Neural cell (in vitro differentiated cells): Measurements from ENCODE around the gene PAH. TPM values are rescaled to one million over a fixed set of nuclear protein-coding genes. Genes with fewer than 3 reads are reported as not detected.
"Not testable (repeated sequence)": the region's sequence is repeated elsewhere in the genome, so short reads cannot be mapped to it uniquely, and the experiment has no call there.

Experiments
- H2AFZ ChIP-seq: fragments of 200-600, 300-800 bp; sonication (generic), shearing (Covaris generic); 2 replicates; pipeline ENCODE4 v1.6.0; 2014; ENCODE audit warnings: low read depth, mild to moderate bottlenecking, antibody characterized with exemption, low read length, moderate library complexity
- H3F3A ChIP-seq: fragments of 200-600 bp; shearing (Covaris generic); 2 replicates; pipeline ENCODE4 v1.6.1; 2016; ENCODE audit warnings: mild to moderate bottlenecking, moderate library complexity, mixed read lengths, antibody characterized with exemption, low read length; ENCODE audit not compliant: insufficient read depth, poor library complexity, severe bottlenecking
- H3K27ac ChIP-seq: fragments of 200-600, 300-800 bp; sonication (generic), shearing (Covaris generic); 2 replicates; pipeline ENCODE4 v1.5.1; 2014; ENCODE audit warnings: mild to moderate bottlenecking, low read length, moderate library complexity
- H3K27me3 ChIP-seq: fragments of 300-800, 200-600 bp; sonication (generic), shearing (Covaris generic); 2 replicates; pipeline ENCODE4 v1.6.0; 2014; ENCODE audit warnings: mild to moderate bottlenecking, low read depth, low read length, moderate library complexity; ENCODE audit not compliant: insufficient read depth
- H3K36me3 ChIP-seq: fragments of 300-800, 200-600 bp; sonication (generic), shearing (Covaris generic); 2 replicates; pipeline ENCODE4 v1.5.1; 2014; ENCODE audit warnings: mild to moderate bottlenecking, antibody characterized with exemption, low read length, moderate library complexity; ENCODE audit not compliant: insufficient read depth
- H3K4me2 ChIP-seq: fragments of 300-800, 200-600 bp; sonication (generic), shearing (Covaris generic); 2 replicates; pipeline ENCODE4 v1.6.0; 2014; ENCODE audit warnings: mild to moderate bottlenecking, low read length
- H3K4me3 ChIP-seq: fragments of 300-800, 200-600 bp; sonication (generic), shearing (Covaris generic); 2 replicates; pipeline ENCODE4 v1.5.1; 2014; ENCODE audit warnings: mild to moderate bottlenecking, low read length, moderate library complexity
- H3K79me2 ChIP-seq: fragments of 200-600 bp; shearing (Covaris generic); replicated peaks from 2 replicates; pipeline ENCODE4 v1.6.0; 2014; ENCODE audit warnings: mild to moderate bottlenecking, low read length, moderate library complexity; ENCODE audit not compliant: insufficient read depth
- H3K9ac ChIP-seq: fragments of 300-800, 200-600 bp; sonication (generic), shearing (Covaris generic); 2 replicates; pipeline ENCODE4 v1.6.1; 2016; ENCODE audit warnings: mild to moderate bottlenecking, low read length, mixed read lengths
- H3K9me2 ChIP-seq: fragments of 200-600 bp; shearing (Covaris generic); 2 replicates; pipeline ENCODE4 v1.6.1; 2016; ENCODE audit warnings: mild to moderate bottlenecking, low read length, mixed read lengths; ENCODE audit not compliant: insufficient read depth
- H3K9me3 ChIP-seq: fragments of 200-600, 300-800 bp; sonication (generic), shearing (Covaris generic); 2 replicates; pipeline ENCODE4 v1.6.1; 2016; ENCODE audit warnings: mild to moderate bottlenecking, mixed run types, low read length, moderate library complexity, mixed read lengths
- H4K20me1 ChIP-seq: fragments of 200-600 bp; shearing (Covaris generic); 2 replicates; pipeline ENCODE4 v1.6.1; 2016; ENCODE audit warnings: mild to moderate bottlenecking, mixed run types; ENCODE audit not compliant: insufficient read depth
- EP300 ChIP-seq: fragments of 450-650 bp; conservative IDR thresholded peaks from 2 replicates; pipeline ENCODE4 v1.6.1; 2014; ENCODE audit warnings: antibody characterized with exemption, mild to moderate bottlenecking, moderate library complexity; ENCODE audit not compliant: poor library complexity, severe bottlenecking
- EZH2 ChIP-seq: fragments of 200-600, 300-800 bp; shearing (Covaris generic), sonication (generic); IDR thresholded peaks from 2 replicates; pipeline ENCODE4 v1.6.1; 2014; ENCODE audit warnings: antibody characterized with exemption, low read length, borderline replicate concordance, mild to moderate bottlenecking; ENCODE audit not compliant: insufficient read depth, poor library complexity, severe bottlenecking
- MXI1 ChIP-seq: fragments of 450-650 bp; conservative IDR thresholded peaks from 2 replicates; pipeline ENCODE4 v1.6.1; 2014; ENCODE audit warnings: antibody characterized with exemption, mild to moderate bottlenecking; ENCODE audit not compliant: poor library complexity, severe bottlenecking
- POLR2AphosphoS5 ChIP-seq: IDR thresholded peaks from 2 replicates; pipeline ENCODE4 v1.6.1; 2012
- RAD21 ChIP-seq: fragments of 450-650 bp; conservative IDR thresholded peaks from 2 replicates; pipeline ENCODE4 v1.6.1; 2014; ENCODE audit warnings: antibody characterized with exemption, mild to moderate bottlenecking, moderate library complexity
- SMC3 ChIP-seq: fragments of 450-650 bp; conservative IDR thresholded peaks from 2 replicates; pipeline ENCODE4 v1.6.1; 2014; ENCODE audit warnings: antibody characterized with exemption, mild to moderate bottlenecking, moderate library complexity; ENCODE audit not compliant: poor library complexity
- polyA plus RNA-seq: library from polyadenylated mRNA; depleted of rRNA; stranded (reverse); fragments of >200 nt; gene quantifications from 2 replicates; pipeline ENCODE4 v1.2.3, GENCODE V29; 2014
- TF ChIP-seq, protein P1 (sequence below): IDR thresholded peaks from 2 replicates; pipeline ENCODE4 v1.6.1; 2012; ENCODE audit warnings: borderline replicate concordance

The PAH gene
- polyA plus RNA-seq, 1 donor from 2014 or later = not detected

DNA sequence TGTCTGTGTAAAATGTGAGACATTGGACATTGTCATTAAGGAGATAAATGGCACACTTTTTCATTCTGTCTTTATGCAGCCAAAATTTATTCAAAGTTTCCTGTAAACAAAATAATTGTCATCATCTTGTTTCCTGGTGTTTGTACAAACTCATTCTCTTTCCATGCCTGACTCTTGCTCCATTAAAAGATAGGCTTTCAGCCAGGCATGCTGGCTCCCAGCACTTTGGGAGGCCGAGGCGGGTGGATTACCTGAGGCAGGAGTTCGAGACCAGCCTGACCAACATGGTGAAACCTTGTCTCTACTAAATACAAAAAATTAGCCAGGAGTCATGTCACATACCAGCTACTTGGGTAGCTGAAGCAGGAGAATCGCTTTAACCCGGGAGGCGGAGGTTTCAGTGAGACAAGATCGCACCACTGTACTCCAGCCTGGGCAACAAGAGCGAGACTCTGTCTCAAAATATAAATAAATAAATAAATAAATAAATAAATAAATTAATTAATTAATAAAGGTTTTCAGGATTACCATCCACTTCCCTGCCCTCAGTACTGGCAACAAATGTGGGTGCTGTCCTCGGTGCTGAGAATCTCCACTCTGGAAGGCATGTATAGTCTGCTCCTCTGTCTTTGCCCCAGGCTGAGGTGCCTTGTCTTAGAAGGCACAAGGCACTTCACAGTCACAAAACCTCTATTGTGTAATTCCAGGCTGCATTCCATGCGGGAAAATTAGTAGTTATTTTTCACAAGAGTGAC lies 83.2 kb downstream of the PAH start:
- no peak overlapping the region for H3K4me2 ChIP-seq
- H3K79me2 ChIP-seq = no peaks in the 10 kb centered on the region
- no peaks in the 10 kb centered on the region for H3K9me3 ChIP-seq
- no peaks in the 10 kb centered on the region for H3K27me3 ChIP-seq
- H4K20me1 ChIP-seq = no peaks in the 10 kb centered on the region
- H3K27ac ChIP-seq = no peak overlapping the region
- TF ChIP-seq, protein P1, sequence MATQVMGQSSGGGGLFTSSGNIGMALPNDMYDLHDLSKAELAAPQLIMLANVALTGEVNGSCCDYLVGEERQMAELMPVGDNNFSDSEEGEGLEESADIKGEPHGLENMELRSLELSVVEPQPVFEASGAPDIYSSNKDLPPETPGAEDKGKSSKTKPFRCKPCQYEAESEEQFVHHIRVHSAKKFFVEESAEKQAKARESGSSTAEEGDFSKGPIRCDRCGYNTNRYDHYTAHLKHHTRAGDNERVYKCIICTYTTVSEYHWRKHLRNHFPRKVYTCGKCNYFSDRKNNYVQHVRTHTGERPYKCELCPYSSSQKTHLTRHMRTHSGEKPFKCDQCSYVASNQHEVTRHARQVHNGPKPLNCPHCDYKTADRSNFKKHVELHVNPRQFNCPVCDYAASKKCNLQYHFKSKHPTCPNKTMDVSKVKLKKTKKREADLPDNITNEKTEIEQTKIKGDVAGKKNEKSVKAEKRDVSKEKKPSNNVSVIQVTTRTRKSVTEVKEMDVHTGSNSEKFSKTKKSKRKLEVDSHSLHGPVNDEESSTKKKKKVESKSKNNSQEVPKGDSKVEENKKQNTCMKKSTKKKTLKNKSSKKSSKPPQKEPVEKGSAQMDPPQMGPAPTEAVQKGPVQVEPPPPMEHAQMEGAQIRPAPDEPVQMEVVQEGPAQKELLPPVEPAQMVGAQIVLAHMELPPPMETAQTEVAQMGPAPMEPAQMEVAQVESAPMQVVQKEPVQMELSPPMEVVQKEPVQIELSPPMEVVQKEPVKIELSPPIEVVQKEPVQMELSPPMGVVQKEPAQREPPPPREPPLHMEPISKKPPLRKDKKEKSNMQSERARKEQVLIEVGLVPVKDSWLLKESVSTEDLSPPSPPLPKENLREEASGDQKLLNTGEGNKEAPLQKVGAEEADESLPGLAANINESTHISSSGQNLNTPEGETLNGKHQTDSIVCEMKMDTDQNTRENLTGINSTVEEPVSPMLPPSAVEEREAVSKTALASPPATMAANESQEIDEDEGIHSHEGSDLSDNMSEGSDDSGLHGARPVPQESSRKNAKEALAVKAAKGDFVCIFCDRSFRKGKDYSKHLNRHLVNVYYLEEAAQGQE = no peak
- TF ChIP-seq POLR2AphosphoS5 (no peak), EZH2 (no peak), EP300 (no peak), SMC3 (no peak), MXI1 (no peak), RAD21 (no peak)
- no peaks in the 10 kb centered on the region for H3K9me2 ChIP-seq
- H2AFZ ChIP-seq = no peak overlapping the region
- no peak overlapping the region for H3K4me3 ChIP-seq
- H3F3A ChIP-seq = no peaks in the 10 kb centered on the region
- no peaks in the 10 kb centered on the region for H3K36me3 ChIP-seq
- no peak overlapping the region for H3K9ac ChIP-seq

DNA sequence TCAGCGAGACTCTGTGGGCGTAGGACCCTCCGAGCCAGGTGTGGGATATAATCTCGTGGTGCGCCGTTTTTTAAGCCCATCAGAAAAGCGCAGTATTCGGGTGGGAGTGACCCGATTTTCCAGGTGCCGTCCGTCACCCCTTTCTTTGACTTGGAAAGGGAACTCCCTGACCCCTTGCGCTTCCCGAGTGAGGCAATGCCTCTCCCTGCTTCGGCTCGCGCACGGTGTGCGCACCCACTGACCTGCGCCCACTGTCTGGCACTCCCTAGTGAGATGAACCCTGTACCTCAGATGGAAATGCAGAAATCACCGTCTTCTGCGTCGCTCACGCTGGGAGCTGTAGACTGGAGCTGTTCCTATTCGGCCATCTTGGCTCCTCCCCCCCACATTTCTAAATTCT lies 84.2 kb downstream of the PAH start:
- H3K27me3 ChIP-seq, H3F3A ChIP-seq, H3K4me2 ChIP-seq, H3K4me3 ChIP-seq, H3K9ac ChIP-seq, H3K79me2 ChIP-seq, H3K9me3 ChIP-seq, H3K9me2 ChIP-seq, H3K36me3 ChIP-seq, H2AFZ ChIP-seq, H3K27ac ChIP-seq, H4K20me1 ChIP-seq: not testable (repeated sequence)

DNA sequence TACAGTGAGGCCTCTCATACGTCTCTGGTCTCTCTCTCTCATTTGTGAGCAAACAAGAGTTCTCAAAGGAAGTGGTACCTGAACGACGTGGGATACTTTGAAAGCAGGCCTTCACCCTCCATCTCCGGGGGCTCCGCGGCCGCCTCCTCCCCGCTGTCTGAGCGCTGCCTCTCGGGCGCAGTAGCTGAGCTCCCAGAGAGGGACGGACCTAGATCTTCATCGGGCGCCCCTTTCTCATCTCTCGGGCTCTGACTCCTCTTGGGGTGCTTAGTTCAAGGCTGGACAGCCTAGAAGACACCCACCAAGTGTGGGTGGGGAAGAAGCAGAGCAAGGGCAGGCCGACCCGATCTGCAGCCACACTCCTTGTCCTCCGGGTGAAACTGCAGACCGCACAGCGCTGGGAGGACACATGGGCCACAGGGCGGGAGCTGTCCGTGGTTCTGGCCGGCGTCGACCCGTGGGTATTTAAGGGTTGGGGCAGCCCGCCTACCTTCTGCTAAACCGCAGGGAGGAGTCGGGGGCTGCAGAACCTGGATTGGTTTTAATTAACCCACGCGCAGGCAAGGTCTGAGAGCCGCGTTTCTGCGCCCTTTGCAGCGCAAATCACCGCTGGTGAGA lies 92.7 kb downstream of the PAH start:
- no peak overlapping the region for H2AFZ ChIP-seq
- H4K20me1 ChIP-seq = no peaks in the 10 kb centered on the region
- H3K36me3 ChIP-seq = no peaks in the 10 kb centered on the region
- H3K27me3 ChIP-seq = peaks cover 51% of the 10 kb centered on the region
- H3K4me2 ChIP-seq = no peak overlapping the region
- H3K9me3 ChIP-seq = no peaks in the 10 kb centered on the region
- H3K79me2 ChIP-seq = no peaks in the 10 kb centered on the region
- no peak overlapping the region for H3K27ac ChIP-seq
- peak overlapping the region; percentile 48 for H3K4me3 ChIP-seq
- no peaks in the 10 kb centered on the region for H3F3A ChIP-seq
- no peak overlapping the region for H3K9ac ChIP-seq
- H3K9me2 ChIP-seq = no peaks in the 10 kb centered on the region
- TF ChIP-seq, protein P1 = peak; percentile 62
- TF ChIP-seq SMC3 (no peak), EZH2 (no peak)
